Stimulated activated CD8-positive, alpha-beta memory T cell treated with anti-CD3 and anti-CD28 coated beads, Interleukin-7, amount 100 ng/mL, for 48 hours (primary cell): ENCODE data around the gene FILIP1.

ENCODE experiments used
- DNase-seq, 2 donors: peaks; one replicate each; pipeline ENCODE4 v3.0.0-alpha.2; 2020; ENCODE audit warnings: low read depth in 1 of 2; ENCODE audit errors: extremely low read depth in 1 of 2

FILIP1 gene

GRCh38 chr6:75386050-75386770, 107.4 kb downstream of the FILIP1 start:
- no peak for DNase-seq

DNA sequence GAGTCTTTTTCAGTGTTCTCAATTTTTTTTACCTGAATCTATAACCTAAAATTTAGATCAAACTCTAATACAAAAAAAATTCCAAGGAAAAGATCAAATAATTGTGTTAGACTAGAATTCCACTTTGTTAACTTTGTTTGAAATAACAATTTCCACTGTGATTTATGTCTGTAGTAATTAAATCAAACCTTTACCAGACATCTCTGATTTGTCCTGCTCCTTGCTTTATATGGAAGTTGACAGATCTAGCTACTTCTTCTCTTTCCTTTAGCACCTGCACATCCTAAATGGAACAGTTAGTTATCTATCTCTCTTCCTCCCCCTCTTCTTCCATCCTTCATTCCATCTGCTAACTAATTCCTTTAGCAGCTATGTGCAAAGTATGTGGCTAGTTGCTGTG, 109.5 kb downstream of the FILIP1 start:
- no peak for DNase-seq

DNA sequence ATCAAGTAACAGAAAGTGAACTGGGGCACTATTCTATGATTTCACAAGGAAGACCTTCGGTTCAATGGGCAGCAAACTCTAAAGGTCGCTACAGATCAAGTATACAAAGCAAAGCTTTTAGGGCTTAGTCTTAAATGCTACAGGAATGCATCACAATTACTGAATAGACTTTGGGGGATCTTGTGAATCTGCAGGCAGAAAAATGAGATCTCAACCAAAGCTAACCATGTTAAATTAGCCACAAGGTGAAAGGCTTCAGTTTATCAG, 111.0 kb downstream of the FILIP1 start:
- DNase-seq = no peak

GRCh38 chr6:75381877-75382633, 111.5 kb downstream of the FILIP1 start:
- no peak for DNase-seq

GRCh38 chr6:75379536-75379935, 114.1 kb downstream of the FILIP1 start:
- DNase-seq = no peak

GRCh38 chr6:75378101-75378500, 115.5 kb downstream of the FILIP1 start:
- DNase-seq = no peak

DNA sequence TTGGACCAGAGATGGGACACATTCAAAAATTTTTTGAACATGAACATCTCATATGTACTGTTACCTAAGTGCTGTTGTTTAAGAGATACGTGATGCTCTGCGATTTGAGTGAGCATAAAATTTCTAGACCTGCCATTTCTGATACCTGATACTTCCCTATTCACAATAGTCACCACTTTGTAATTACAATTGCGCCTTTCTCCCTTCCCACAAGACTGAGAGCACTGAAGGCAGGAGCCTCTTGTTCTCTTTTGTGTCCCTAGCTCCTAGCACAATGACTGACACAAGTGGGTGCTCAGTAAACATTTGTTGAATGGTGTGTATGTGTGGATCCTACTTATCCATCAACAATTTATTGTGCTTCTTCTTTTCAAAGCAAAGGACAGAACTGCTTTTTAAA, 116.2 kb downstream of the FILIP1 start:
- no peak for DNase-seq

- no peak for DNase-seq
These were observed 117.1 kb downstream of the FILIP1 start for GRCh38 chr6:75376347-75377024.

DNA sequence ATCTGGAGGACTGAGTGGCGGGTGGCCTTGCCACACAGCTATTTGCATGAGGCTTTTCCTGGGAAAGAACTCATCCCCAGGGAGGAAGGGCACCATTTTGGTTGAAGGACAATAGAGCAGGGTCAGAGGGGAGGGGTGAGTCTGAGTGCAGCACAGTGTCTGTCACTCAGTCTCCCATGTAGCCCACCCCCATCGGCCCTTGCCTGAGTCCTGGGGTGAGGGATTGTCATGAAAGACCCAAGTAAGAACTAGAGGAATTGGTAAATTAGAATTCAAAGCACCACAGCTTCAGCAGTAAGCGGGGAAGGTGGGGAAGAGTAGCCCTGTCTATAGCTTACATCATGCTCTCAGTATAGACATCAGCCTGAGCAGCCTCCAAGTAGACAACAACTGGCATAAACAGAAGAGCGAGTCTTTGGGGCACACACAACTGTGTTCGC, 118.6 kb downstream of the FILIP1 start:
- no peak for DNase-seq

- DNase-seq = no peak
These were observed 120.7 kb downstream of the FILIP1 start for GRCh38 chr6:75372884-75373283.

GRCh38 chr6:75370011-75370410, 123.6 kb downstream of the FILIP1 start:
- DNase-seq = no peak

DNA sequence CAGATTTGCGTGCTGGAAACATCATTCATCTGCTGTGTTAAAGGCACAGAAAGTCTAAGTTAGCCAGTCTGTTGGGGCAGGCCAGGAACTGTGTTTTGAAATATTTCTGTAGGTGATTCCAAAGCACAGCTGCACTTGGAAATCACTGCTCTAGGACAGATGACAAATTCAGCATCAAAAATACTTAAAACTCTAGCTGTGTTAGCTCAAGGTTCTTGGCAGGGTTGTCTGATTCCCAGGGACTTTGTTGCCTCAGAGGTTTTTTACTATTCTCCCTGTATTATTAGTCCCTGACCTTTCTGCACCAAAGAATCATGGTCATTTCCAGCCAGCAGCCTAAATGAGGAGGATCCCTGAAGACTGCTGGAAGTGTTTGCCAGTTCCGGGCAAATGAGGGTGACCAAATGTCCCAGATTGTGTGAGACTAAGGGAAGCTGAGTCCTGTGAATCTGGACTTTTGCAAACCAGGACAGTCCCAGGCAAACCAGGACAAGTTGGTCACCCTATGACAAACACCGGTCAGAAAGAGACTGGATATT, 124.7 kb downstream of the FILIP1 start:
- DNase-seq = no peak

DNA sequence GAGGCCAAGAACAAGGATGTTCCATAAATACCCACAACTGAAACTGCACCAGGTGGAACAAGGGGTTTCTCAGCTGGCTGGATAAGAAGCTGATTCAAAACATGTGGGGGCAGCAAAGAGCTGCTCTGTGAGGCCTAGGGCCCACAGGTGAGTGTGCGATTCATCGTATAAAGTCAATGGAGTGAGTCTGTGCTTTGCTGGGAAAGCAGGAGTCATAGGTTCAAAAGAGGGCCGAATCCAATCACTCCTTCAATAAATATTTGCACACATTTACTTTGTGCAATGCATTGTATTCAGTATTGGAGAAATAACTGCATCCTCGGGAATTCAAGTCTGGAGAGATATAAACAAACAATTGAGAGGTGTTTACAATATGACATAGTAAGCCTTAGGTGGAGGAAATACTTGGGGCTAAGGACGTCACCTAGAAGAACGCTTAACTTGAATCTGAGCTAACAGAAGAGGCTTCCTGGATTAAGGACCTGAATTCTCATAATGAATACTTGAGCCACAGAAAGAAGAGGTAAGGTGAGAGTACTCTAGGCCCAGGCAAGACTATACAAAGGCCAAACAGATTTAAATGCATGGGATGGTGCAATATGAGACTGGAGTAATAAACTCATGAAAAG, 125.3 kb downstream of the FILIP1 start:
- DNase-seq = no peak

DNA sequence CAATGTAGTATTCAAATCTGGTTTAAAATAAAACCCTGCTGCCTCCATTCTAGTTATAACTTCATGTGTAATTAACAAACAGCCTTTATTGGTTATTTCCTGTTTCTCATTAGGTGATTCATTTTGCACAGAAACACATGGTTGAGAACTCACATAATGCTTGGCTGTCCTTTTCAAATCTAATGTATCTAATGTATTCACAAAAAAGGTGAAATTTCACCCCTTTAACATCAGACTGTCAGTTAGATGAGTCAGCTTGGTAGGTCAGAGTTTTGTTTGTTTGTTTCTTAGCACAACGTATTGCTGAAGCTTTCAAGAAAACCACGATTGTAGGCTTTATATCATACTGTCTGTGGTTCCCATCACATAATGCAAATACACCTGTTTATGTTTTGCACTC, 130.3 kb downstream of the FILIP1 start:
- no peak for DNase-seq

DNA sequence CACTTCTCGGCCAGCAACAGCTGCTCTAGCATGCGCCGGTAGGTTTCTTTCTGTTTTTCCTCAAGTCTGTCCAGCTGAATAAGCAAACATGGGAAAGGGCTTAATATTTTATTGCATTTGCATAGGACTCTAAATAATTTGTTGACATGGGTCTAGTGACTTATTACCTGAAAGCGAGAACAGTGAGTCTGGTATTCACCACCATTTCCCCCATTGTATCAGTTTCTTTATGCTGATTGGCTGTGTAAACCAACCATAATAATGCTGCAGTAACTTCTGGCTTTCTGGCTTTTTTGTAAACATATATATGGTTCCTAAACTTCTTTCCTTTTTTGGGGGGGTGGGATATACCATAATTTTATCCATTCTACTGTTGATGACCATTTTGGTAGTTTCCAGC, 140.0 kb downstream of the FILIP1 start:
- DNase-seq = no peak

- no peak for DNase-seq
These were observed 142.0 kb downstream of the FILIP1 start for GRCh38 chr6:75351570-75351969.

GRCh38 chr6:75350808-75351207, 142.8 kb downstream of the FILIP1 start:
- no peak for DNase-seq

- DNase-seq = no peak
These were observed 143.4 kb downstream of the FILIP1 start for GRCh38 chr6:75350156-75350555.

DNA sequence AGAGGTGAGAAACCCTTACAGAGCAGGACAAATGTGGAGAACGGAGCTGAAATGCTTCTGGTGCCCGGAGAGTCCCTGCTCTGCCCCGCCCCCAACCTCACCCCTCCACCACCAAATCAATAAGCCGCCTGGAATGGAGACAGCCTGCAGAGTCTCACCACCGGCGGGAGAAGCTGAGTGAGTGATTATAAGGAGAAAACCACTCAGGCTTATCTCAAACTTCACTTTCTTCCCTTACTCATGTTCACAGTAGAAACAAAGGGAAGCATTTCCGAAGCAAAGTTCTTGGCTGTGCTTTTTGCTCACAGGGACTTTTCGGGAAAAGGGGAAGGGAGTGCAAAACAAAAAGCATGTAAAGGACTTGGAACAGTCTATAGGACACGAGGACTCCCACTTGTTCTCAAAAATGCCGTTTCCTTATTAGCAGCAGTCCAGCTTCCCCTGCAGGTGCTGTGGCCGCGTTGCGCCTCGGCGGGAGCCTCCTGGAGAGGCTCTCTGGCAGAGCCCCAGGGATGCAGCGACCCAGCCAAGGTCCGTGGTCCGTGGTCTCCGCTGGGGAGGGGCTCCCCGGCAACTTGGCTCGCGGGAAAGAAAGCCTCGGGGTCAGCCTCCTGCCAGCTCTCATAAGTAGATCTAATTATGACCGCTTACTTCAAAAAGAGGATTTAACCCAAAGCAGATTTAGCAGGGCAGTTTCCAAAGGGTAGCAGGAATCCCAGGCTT, 144.2 kb downstream of the FILIP1 start:
- no peak for DNase-seq

GRCh38 chr6:75348882-75349261, 144.7 kb downstream of the FILIP1 start:
- no peak for DNase-seq
